IPS-NIHi7 (cell line): ENCODE results near the gene RTL9.

ENCODE experiments used
- DNase-seq: peaks from one replicate; pipeline ENCODE4 v3.0.0; 2012; ENCODE audit warnings: mixed read lengths; ENCODE audit errors: extremely low spot score

The RTL9 gene

GRCh38 chrX:110341189-110342035 lies 17.2 kb upstream of the RTL9 start:
- DNase-seq, result no peak

- DNase-seq, result peak; percentile 33
Measured at GRCh38 chrX:110346681-110347080, 12.0 kb upstream of the RTL9 start.

- DNase-seq, result no peak
Measured at GRCh38 chrX:110359273-110359672, 625 bp downstream of the RTL9 start.

- no peak for DNase-seq
Measured at GRCh38 chrX:110363244-110363643, 4.6 kb downstream of the RTL9 start.

- DNase-seq, result no peak
Measured at GRCh38 chrX:110373310-110373709, 14.7 kb downstream of the RTL9 start.

GRCh38 chrX:110374559-110374958 lies 15.9 kb downstream of the RTL9 start:
- DNase-seq, result no peak

GRCh38 chrX:110381216-110381615 lies 22.6 kb downstream of the RTL9 start:
- no peak for DNase-seq

GRCh38 chrX:110383414-110383813 lies 24.8 kb downstream of the RTL9 start:
- DNase-seq, result no peak

GRCh38 chrX:110384490-110384889 lies 25.8 kb downstream of the RTL9 start:
- DNase-seq, result no peak

GRCh38 chrX:110389570-110389969 lies 30.9 kb downstream of the RTL9 start:
- DNase-seq, result no peak

- DNase-seq, result no peak
Measured at GRCh38 chrX:110391086-110391485, 32.4 kb downstream of the RTL9 start.

GRCh38 chrX:110394651-110395050 lies 36.0 kb downstream of the RTL9 start:
- no peak for DNase-seq

GRCh38 chrX:110395877-110396276 lies 37.2 kb downstream of the RTL9 start:
- no peak for DNase-seq

- DNase-seq, result no peak
Measured at GRCh38 chrX:110396735-110397134, 38.1 kb downstream of the RTL9 start.

- DNase-seq, result no peak
Measured at GRCh38 chrX:110397339-110397738, 38.7 kb downstream of the RTL9 start.

- no peak for DNase-seq
Measured at GRCh38 chrX:110397904-110398303, 39.3 kb downstream of the RTL9 start.

GRCh38 chrX:110399497-110399896 lies 40.8 kb downstream of the RTL9 start:
- no peak for DNase-seq

GRCh38 chrX:110399966-110400365 lies 41.3 kb downstream of the RTL9 start:
- DNase-seq, result no peak

GRCh38 chrX:110401135-110401534 lies 42.5 kb downstream of the RTL9 start:
- DNase-seq, result no peak

GRCh38 chrX:110402091-110402849 lies 43.6 kb downstream of the RTL9 start:
- peak; percentile 51 for DNase-seq

- DNase-seq, result no peak
Measured at GRCh38 chrX:110402850-110403221, 44.2 kb downstream of the RTL9 start.

- DNase-seq, result no peak
Measured at GRCh38 chrX:110403441-110404238, 45.0 kb downstream of the RTL9 start.
